GM12891 (cell line): ENCODE measurements around the gene MUCL3.

Source experiments
- POLR2A ChIP-seq: IDR thresholded peaks from 2 replicates; pipeline ENCODE4 v1.6.1; 2011; ENCODE audit warnings: low read depth, low read length, control low read depth
- POLR2AphosphoS5 ChIP-seq: IDR thresholded peaks from 2 replicates; pipeline ENCODE4 v1.6.1; 2011; ENCODE audit warnings: low read depth, low read length, control low read depth

DNA sequence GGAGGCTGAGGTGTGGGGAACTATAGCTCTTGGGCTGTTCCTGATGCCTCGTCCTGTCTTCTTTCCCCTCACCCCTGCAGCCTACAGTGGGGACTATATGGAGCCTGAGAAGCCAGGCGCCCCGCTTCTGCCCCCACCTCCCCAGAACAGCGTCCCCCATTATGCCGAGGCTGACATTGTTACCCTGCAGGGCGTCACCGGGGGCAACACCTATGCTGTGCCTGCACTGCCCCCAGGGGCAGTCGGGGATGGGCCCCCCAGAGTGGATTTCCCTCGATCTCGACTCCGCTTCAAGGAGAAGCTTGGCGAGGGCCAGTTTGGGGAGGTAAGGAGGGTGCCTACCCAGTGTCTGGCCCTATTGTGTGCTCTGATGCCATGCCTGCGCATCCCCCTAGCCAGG lies 44.2 kb upstream of the MUCL3 start:
- no peak for TF ChIP-seq POLR2AphosphoS5
- no peak for TF ChIP-seq POLR2A
